ENCODE results near the gene TBC1D4. TPM values are rescaled to one million over a fixed set of nuclear protein-coding genes. Genes with fewer than 3 reads are reported as not detected.

Gene TBC1D4
- total and polyA plus RNA-seq, 2 donors (not counting 1 experiment from before 2014, with no cell fraction given) = 10.3 to 15.4 TPM

GRCh38 chr13:75347925-75348324 lies 134.0 kb downstream of the TBC1D4 start:
- Histone ChIP-seq H3K4me3 (replicated peaks in 1 of 4; ENCODE audit: control extremely low read depth in 1 of 4, insufficient read depth in 1 of 4, low read depth in 3 of 4, low read length in 4 of 4) (no peak overlapping the region), H3K4me1 (ENCODE audit: control insufficient read depth, extremely low read depth, insufficient read depth, low read length) (no peaks in the 10 kb centered on the region), H3K36me3 (ENCODE audit: control insufficient read depth, insufficient read depth, low read length) (no peaks in the 10 kb centered on the region), H3K27ac (ENCODE audit: insufficient read depth, low read length) (no peak overlapping the region), H3K9ac (ENCODE audit: insufficient read depth, low read length) (no peak overlapping the region), H3K4me2 (ENCODE audit: extremely low read depth, insufficient read depth, low read length) (no peak overlapping the region), H4K20me1 (ENCODE audit: control insufficient read depth, extremely low read depth, insufficient read depth, low read length) (no peaks in the 10 kb centered on the region), H3K27me3 (ENCODE audit: control insufficient read depth, insufficient read depth, low read length) (no peaks in the 10 kb centered on the region), H3K9me3 (ENCODE audit: control insufficient read depth, insufficient read depth, low read depth, low read length) (no peaks in the 10 kb centered on the region), H3K79me2 (ENCODE audit: control insufficient read depth, insufficient read depth, low read length) (no peaks in the 10 kb centered on the region), H2AFZ (ENCODE audit: low read length) (no peak overlapping the region)
- DNase-seq (ENCODE audit: low read depth in 2 of 2) = no peak
- TF ChIP-seq EZH2 (IDR thresholded peaks at IDR 0.05; ENCODE audit: low read length, missing control alignments) (no peak), CTCF (conservative IDR thresholded peaks at IDR 0.05 in 1 of 2, IDR thresholded peaks at IDR 0.05 in 1 of 2; ENCODE audit: low read depth in 1 of 2, low read length in 2 of 2) (no peak)

GRCh38 chr13:75347457-75347856 lies 134.5 kb downstream of the TBC1D4 start:
- Histone ChIP-seq H3K27ac (ENCODE audit: insufficient read depth, low read length) (no peak overlapping the region), H3K4me3 (replicated peaks in 1 of 4; ENCODE audit: control extremely low read depth in 1 of 4, insufficient read depth in 1 of 4, low read depth in 3 of 4, low read length in 4 of 4) (no peak overlapping the region), H3K9ac (ENCODE audit: insufficient read depth, low read length) (no peak overlapping the region), H3K27me3 (ENCODE audit: control insufficient read depth, insufficient read depth, low read length) (no peaks in the 10 kb centered on the region), H4K20me1 (ENCODE audit: control insufficient read depth, extremely low read depth, insufficient read depth, low read length) (no peaks in the 10 kb centered on the region), H3K9me3 (ENCODE audit: control insufficient read depth, insufficient read depth, low read depth, low read length) (no peaks in the 10 kb centered on the region), H3K4me2 (ENCODE audit: extremely low read depth, insufficient read depth, low read length) (no peak overlapping the region), H3K4me1 (ENCODE audit: control insufficient read depth, extremely low read depth, insufficient read depth, low read length) (no peaks in the 10 kb centered on the region), H2AFZ (ENCODE audit: low read length) (no peak overlapping the region), H3K36me3 (ENCODE audit: control insufficient read depth, insufficient read depth, low read length) (no peaks in the 10 kb centered on the region), H3K79me2 (ENCODE audit: control insufficient read depth, insufficient read depth, low read length) (no peaks in the 10 kb centered on the region)
- TF ChIP-seq EZH2 (IDR thresholded peaks at IDR 0.05; ENCODE audit: low read length, missing control alignments) = no peak
- DNase-seq (ENCODE audit: low read depth in 2 of 2) = no peak

- no peak for TF ChIP-seq EZH2 (IDR thresholded peaks at IDR 0.05; ENCODE audit: low read length, missing control alignments)
- TF ChIP-seq CTCF (conservative IDR thresholded peaks at IDR 0.05 in 1 of 2, IDR thresholded peaks at IDR 0.05 in 1 of 2; ENCODE audit: low read depth in 1 of 2, low read length in 2 of 2) = no peak
- Histone ChIP-seq H3K4me3 (replicated peaks in 1 of 4; ENCODE audit: control extremely low read depth in 1 of 4, insufficient read depth in 1 of 4, low read depth in 3 of 4, low read length in 4 of 4) (no peak overlapping the region), H3K9me3 (ENCODE audit: control insufficient read depth, insufficient read depth, low read depth, low read length) (no peaks in the 10 kb centered on the region), H4K20me1 (ENCODE audit: control insufficient read depth, extremely low read depth, insufficient read depth, low read length) (no peaks in the 10 kb centered on the region), H3K79me2 (ENCODE audit: control insufficient read depth, insufficient read depth, low read length) (no peaks in the 10 kb centered on the region), H3K27ac (ENCODE audit: insufficient read depth, low read length) (no peak overlapping the region), H3K9ac (ENCODE audit: insufficient read depth, low read length) (no peak overlapping the region), H3K4me2 (ENCODE audit: extremely low read depth, insufficient read depth, low read length) (no peak overlapping the region), H3K36me3 (ENCODE audit: control insufficient read depth, insufficient read depth, low read length) (no peaks in the 10 kb centered on the region), H3K4me1 (ENCODE audit: control insufficient read depth, extremely low read depth, insufficient read depth, low read length) (no peaks in the 10 kb centered on the region), H2AFZ (ENCODE audit: low read length) (no peak overlapping the region), H3K27me3 (ENCODE audit: control insufficient read depth, insufficient read depth, low read length) (no peaks in the 10 kb centered on the region)
- DNase-seq (ENCODE audit: low read depth in 2 of 2) = peak in 1 of 2 donors; percentile 60
Observed at GRCh38 chr13:75345193-75345592, 136.8 kb downstream of the TBC1D4 start.

All from fibroblast of lung (primary cell).